GM18907 (cell line): Measurements from ENCODE around the gene SLC7A6.
A peak's percentile ranks its signal among the peaks of the same experiment; 100 is the strongest.

Source experiments
- ATAC-seq: cut with Tn5 transposase; IDR thresholded peaks from one replicate; pipeline ENCODE4 v1.9.1; 2021; ENCODE audit warnings: mild to moderate bottlenecking, moderate library complexity; ENCODE audit not compliant: unreplicated experiment

Gene SLC7A6

DNA sequence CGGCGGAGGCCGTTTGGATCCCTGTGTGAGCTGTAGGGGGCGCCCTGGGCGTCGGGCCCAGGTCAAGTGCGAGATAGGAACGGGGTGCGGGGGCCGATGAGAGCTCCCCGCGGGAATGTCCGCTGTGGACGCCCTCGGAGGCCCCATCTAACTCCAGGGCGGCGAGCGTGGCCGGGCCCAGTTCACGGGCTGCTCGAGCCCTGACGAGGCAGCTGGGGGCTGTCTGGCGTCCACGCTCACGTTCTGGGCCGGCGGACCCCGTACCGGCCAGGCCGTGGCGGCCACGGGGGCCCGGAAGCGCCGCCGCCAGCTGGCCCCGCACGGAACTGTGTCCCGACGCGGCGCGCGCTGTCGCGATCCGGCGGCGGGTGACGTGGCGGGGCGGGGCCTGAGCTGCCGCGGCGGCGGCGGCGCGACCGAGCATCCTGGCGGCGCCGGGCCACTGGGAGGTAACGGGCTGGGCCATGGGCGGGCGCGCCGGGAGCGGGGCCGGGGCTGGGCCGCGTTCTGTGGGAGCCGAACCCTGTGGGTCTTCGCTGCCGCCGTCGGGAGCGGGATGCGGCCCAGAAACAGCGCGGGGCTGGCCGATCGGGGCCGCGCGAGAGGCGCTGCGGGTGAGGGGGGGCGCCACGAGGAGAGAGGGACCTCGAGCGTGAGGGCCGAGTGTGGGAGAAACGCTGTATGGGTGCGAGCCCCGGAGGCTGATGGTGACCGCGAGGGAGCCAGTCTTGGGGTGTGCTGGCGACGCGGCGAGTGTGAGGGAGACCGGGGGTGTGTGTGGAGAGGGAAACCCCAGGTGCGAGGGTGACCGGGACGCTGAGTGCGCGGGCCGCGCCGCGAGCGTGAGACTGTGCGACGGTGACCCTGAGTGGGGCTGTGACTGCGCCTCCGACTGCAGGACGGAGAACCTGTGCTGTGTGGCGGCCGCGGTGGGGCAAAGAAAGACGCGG lies at the start of gene SLC7A6:
TSS of gene SLC7A6 (plus strand) at position 399 of the 950 bp plus-strand sequence. CDS start 10,201 bp downstream, outside the sequence.
- peak; percentile 61 for ATAC-seq

DNA sequence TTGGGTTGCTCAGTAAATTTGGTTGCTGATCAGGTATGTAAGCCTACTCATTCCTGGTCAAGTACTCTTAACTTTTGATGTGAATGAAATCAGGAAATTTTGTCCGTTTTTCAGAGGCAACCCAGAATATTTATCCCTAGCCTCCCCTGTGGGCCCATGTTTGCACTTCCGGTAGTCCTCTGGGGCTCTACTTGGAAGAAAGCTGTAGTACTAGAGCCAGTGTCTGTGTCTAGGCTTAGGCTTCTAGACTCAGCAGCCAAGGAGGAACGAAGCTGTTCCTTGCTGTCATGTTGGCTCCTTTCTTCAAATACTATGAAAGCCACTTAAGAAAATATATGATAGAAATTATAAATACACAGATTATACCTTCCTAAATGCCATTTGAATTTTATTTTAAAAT lies 49.6 kb upstream of the SLC7A6 start:
- ATAC-seq: no peak

DNA sequence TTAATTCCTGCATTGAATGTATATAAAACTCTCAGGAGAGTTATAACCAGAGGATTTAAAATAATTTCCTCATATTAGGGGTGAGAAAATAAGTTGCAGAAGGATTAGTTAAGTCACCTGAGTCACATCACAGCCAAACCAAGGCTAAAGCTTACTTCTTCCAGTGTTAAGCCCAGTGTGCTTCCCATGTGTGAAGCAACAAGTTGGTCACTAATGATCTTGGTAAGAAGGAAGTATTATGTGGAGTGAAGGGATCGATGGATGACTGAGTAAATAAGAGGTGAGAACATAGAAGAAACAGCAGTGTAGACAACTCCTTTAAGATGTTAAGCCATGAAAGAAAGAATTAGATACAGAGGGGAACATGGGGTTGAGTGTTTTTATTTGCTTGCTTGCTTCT lies 49.0 kb upstream of the SLC7A6 start:
- no peak for ATAC-seq

DNA sequence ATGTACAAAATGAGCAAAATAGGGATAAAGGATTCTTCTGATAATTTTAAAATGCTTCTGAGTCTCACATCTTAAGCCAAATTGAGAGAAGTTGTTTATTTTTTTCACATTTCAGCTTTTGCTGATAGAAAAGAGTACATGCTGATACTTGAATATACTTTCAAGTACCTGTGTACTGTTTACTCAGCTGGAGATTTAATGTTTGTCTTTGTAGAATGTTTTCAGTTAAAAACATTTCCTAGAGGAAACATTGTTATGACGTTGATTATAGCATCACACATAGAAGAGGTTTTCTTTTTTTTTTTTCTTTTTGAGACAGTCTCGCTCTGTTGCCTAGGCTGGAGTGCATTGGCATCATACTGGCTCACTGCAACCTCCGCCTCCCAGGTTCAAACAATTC lies 48.1 kb upstream of the SLC7A6 start:
- ATAC-seq: no peak

DNA sequence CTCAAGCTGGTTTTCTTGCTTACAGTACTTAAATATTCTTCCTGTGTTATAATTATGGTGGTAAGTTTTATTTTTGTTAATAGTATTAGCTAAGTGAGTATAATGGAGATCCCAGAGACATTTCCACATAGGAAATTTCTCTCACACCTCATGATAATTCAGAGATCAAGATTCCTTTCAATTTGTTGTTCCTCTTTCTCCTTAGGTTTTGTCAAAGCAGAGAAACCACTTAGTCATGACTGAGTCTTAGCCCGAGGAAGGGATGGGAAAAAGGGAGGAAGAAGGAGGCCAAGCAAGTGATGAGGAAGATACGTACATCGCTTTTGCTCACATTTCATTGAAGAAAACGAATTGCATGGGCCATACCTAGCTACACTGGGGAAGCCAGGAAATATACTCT lies 46.8 kb upstream of the SLC7A6 start:
- no peak for ATAC-seq

DNA sequence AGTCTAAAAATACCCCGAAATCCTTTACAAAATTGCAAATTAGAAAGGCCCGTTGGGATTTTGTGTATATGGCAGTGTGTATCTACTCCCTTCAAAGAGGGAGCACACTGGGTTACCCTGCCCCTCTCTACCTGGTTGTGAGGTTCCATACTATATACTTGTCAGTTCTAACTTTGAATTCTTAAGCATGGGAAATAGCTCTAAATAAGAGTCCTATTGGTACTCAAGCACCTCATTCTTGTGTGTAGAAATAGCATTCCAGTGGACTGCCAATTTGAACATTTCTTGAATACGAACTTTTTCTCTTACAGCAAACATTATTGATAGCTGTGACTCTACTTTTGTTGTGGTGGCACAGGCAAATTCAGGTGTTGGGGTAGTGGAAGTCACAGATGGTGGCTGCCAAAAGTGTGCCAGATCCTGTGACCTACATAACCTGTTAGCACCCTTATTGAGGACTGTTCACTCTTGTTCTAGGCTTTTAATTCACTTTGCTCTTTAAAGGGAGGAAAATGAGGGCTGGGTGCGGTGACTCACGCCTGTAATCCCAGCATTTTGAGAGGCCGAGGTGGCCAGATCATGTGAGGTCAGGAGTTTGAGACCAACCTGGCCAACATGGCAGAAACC lies 44.5 kb upstream of the SLC7A6 start:
- ATAC-seq: no peak

DNA sequence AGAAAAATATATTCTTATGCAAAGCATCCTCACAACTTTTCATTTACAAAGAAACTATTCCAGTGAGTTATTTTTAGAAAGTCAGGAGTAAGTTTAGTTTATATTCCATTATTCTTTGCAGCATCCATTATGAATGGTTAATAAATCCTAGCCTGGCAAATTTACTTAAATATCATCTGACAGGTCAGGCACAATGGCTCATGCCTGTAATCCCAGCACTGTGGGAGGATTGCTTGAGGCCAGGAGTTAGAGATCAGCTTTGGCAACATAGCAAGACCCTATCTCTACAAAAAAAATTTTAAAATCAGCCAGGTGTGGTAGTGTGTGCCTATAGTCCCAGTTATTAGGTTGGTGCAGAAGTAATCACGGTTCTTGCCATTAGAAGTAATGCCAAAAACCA lies 41.3 kb upstream of the SLC7A6 start:
- no peak for ATAC-seq

DNA sequence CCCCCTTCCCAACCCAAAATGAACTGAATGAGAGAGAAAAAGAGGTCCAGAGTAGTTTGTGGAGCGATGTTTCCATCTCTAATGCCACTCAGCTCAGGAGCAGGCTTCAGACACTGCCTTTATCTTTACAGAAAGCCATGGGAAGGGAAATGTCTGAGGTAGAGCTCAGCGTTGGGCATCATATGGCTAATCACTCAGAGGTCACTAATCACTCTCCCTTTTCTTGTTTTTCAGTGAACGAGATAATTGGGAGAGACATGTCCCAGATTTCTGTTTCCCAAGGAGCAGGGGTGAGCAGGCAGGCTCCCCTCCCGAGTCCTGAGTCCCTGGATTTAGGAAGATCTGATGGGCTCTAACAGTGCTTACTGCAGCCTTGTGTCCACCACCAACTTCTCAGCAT lies 38.2 kb upstream of the SLC7A6 start:
- no peak for ATAC-seq

DNA sequence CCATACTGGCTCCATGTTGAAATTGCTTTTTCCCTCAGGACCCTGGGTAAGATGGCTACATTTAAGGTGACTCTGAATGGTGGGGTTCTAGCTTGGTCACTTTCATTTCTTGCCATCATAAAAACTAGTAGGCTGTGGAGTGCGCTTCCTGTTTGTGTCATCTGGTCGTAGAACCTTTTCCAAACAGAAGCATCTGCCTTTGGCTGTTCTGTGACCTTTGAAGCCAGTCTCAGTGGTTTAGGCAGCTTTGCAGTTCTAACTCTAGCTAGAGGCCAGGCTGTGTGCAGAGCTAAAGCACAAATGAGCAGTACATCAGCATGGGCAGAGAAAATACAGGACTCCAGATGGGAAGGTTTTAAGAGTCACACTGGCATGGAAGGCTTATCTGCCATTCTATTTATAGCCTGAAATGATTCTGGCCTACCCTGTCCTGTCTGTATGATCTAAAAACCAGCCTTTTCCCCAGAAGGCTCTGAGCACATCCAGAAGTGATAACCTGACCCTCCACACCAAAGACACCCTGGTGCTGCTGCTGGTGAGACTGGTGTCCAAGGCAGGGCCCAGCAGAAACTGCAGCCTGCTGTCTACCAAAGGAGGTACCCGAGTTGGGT lies 37.0 kb upstream of the SLC7A6 start:
- no peak for ATAC-seq

DNA sequence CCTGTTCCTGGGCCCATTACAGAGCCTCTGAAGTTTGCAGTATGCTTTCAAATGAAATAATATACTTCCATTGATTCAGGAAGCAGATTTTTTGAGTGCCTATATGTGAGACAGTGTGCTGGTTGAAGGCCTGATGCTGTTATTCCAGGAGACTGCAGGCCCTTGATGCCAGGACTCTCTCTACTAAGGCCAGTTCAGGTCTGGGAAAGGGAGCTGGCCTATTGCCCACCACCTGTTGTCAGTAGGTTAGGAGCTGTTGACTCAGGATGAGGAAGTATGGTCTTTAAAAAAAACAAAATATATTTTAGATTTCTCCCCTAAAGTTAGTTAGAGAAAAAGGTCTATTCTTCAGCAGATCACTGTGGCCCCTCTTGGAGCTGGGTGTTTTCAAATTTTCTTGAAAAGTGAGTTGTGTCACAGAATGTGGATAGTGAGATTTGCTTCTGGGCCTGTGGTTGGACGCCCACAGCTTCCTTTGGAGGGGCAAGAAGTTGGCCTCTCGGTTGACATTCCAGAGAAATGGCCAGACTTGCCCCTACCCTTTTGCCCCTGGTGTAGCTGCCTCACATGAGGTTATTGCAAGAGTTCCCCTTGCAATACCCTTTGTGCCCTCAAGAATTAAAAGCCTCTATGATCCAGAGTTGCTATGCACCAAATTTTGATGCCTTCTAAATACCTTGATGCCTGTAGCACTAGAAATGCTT lies 36.3 kb upstream of the SLC7A6 start:
- no peak for ATAC-seq

DNA sequence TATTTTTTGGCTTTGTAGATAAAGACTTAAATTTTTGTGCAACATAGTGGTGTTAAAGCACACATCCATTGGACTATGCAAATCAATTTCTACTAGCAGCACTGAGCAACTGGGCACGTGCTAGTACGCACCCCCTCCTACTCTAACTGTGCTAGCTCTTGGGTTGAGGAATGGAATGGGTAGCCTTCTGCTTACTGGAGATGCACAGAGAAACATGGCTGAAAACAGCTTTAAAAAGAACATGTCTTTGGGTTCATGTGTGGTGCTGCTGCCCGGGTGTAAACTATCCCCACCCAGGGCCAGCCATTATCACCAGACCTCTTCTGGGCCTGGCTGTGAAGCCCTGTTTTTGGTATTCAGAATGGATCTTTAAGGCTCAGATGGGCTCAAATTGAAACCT lies 35.7 kb upstream of the SLC7A6 start:
- ATAC-seq: no peak

DNA sequence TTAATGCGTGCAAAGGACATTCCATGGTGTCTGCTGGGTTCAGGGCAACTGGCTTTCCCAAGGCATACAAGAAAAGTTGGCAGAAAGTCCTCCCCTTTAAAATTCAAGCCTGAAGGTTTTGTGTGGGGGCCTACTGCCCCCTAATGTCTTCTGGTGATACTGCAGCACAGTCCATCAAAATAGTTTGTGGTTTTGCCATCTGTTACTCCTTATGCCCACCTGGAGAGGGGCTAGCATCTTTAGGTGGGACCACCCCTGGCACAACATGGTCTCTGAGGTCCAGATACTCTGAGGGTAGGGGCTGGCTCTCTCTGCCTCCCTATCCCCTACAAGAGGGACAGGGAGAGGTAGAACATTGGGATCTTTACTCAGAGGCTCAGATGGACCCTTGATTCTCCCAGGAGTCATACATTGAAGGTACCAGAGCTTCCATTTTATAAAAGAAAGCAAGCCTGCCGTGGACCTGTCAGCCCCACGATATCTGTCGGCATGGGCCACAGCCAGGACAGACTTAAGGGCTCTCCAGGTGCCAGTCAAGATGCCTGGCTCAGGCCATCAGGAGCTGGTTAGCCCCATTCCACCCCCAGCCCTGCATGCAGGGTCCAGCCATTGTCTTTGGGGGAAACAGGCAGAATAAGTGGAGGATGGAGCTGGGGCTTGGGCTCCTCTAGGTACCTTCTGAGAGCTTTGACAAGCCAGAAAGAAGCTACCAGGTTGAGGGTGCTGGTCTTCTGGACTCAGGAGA lies 34.7 kb upstream of the SLC7A6 start:
- ATAC-seq: no peak

DNA sequence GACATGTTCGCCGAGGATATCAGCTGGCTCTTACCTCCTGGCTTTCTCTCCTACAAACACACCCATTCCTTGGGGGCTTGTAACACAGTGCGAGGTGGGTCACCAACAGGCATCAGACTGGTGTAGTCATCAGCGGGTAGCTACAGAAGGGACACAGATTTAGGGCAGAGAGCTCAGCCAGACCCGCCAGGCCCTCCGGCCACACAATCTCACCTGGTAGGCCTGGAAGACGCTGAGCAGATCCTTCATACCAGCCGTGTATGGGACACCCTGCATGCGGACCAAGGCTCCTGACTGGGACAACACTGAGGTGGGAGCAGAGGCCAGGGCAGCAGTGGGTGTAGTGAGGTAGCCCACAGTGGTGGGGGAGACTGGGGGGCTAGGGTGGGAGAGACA lies 34.2 kb upstream of the SLC7A6 start:
- no peak for ATAC-seq

DNA sequence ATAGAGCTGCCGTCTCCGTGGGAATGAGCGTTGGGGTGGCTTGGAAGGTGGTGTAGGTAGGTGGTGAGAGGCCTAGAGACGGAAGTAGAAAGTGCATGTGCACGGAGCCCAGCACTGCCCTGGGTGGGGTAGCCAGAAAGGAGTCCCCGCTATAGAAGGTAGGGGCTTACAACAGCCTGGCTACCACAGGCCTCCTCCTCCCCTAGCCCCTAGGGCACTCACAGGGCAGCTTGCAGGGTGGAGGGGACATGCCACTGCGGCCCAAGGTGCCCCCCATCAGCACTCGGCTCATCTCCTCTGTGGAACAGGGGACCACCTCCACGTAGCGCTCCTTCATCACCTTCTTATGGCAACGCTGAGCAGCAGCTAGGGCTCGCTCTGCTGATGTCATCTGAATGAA lies 33.4 kb upstream of the SLC7A6 start:
- no peak for ATAC-seq

DNA sequence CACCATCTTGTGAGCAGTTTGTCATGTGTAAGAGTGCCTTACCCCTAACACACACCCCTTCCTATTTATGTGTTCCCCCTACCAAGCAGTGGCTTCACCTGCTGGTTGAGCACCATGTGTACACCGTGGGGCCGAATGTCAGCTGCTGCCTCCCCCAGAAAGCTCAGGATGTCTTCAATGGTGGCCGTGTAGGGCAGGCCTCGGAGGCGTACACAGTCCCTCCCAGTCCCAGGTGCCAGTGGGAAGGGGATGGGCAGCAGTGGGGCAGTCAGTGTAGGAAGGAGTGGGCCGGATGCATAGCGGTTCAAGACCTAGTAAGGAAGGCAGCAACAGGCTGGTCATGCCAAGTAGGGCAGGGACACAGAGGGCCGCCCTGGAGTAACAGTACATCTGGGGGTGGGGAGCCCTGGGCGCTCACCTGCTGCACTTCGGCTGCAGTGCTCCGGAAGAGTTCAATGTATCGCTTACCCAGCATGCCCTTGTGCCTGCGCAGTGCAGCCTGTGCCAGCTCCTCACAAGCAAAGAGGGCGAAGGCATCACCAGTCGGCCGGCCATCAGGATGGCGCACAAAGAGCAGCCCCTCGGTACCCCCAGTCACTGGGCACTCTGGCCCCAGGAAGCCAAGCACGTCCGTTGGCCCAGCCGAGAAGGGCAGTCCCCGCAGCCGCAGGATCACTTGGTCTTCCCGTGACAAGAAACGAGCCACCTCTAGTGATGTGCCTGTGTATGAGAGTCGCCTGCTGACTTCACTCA lies 32.8 kb upstream of the SLC7A6 start:
- no peak for ATAC-seq

DNA sequence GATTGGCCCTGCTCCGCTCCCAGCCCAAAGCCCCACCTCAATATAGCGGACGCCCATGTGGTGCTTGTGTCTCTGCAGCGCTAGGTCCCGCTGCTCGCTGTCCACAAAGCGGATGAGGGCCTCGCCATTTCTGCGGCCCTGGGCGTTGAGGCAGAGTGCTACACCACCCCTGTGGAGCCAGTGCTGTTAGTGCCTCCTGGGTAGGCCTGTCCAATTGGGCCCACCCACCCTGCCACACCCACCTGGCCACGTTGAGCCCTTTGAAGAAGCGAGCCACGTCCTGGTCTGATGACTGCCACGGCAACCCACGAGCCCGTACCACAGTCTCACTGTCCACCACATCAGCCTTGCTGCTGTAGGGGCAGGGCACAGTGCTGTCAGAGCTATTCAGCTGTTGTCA lies 32.0 kb upstream of the SLC7A6 start:
- ATAC-seq: no peak

DNA sequence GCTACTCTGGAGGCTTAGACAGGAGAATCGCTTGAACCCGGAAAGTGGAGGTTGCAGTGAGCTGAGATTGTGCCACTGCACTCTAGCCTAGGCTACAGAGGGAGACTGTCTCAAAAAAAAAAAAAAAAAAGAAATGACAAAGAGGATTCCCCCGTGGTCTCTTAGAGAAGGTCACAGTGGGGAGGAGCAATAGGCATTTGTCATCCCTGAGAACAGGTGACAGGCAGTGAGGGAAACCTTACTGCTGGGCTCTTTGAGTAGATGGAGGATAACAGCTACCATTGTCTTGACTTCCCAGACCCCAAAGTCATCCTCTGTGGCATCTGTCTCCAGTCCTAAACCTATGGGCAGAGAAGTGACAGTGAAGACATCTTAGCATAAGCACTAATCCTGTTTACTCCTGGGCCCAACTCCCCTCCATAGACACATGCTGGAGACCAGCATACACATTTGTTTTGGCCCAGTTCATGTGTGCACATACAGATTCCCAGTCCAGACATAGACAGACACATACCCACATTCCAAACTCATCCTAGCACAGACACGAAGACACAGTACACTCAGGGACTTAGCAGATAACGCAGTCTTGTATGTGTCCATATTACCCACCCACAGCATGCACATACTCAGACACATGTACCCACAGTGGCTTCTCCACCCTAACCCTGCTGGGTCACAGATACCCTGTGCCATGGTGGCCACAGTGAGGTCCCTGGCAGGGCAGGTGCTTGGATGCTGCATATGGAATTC lies 31.1 kb upstream of the SLC7A6 start:
- ATAC-seq: no peak

DNA sequence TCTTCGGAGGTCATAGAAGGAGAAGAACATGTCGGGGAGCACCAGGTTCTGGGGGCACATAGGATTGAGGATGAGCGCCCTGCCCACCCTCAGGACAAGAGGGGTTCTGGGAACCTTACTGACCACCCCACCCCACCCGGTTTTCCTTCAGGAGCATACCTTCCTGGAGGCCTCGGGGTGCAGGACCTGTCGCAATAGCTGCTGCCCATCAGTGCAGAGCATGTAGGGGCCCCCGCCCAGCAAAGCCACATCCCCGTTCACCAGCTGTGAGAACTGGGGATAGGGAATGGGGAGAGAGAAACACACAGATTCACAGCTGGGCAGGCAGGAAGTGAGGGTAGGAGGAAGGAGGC lies 30.5 kb upstream of the SLC7A6 start:
- no peak for ATAC-seq
